Measurements from ENCODE around the gene SMYD3. TPM values are rescaled to one million over a fixed set of nuclear protein-coding genes. Genes with fewer than 3 reads are reported as not detected.

The SMYD3 gene
- total RNA-seq, 2 donors from 2014 or later, result 16.7 to 18.2 TPM

- no peak for DNase-seq (ENCODE audit: low spot score)
- intact Hi-C loops (cut with DNase I), result no loop called here
These were observed 694.8 kb downstream of the SMYD3 start for GRCh38 chr1:245812278-245812677.

- DNase-seq (ENCODE audit: low spot score), result no peak
- intact Hi-C loops (cut with DNase I), result no loop called here
These were observed 696.2 kb downstream of the SMYD3 start for GRCh38 chr1:245810789-245811337.

- DNase-seq (ENCODE audit: low spot score), result no peak
- intact Hi-C loops (cut with DNase I), result no loop called here
These were observed 696.8 kb downstream of the SMYD3 start for GRCh38 chr1:245810181-245810769.

GRCh38 chr1:245809361-245809760, 697.7 kb downstream of the SMYD3 start:
- intact Hi-C loops (cut with DNase I), result no loop called here
- no peak for DNase-seq (ENCODE audit: low spot score)

- intact Hi-C loops (cut with DNase I), result no loop called here
- DNase-seq (ENCODE audit: low spot score), result no peak
These were observed 698.9 kb downstream of the SMYD3 start for GRCh38 chr1:245807954-245808719.

GRCh38 chr1:245807306-245807705, 699.8 kb downstream of the SMYD3 start:
- no peak for DNase-seq (ENCODE audit: low spot score)
- intact Hi-C loops (cut with DNase I), result no loop called here

- DNase-seq (ENCODE audit: low spot score), result no peak
- intact Hi-C loops (cut with DNase I), result no loop called here
These were observed 701.5 kb downstream of the SMYD3 start for GRCh38 chr1:245805532-245805931.

- intact Hi-C loops (cut with DNase I), result no loop called here
- no peak for DNase-seq (ENCODE audit: low spot score)
These were observed 702.4 kb downstream of the SMYD3 start for GRCh38 chr1:245804696-245805095.

- DNase-seq (ENCODE audit: low spot score), result no peak
- intact Hi-C loops (cut with DNase I), result no loop called here
These were observed 703.4 kb downstream of the SMYD3 start for GRCh38 chr1:245803666-245804037.

- DNase-seq (ENCODE audit: low spot score), result no peak
- intact Hi-C loops (cut with DNase I), result no loop called here
These were observed 704.0 kb downstream of the SMYD3 start for GRCh38 chr1:245802941-245803665.

- no peak for DNase-seq (ENCODE audit: low spot score)
- intact Hi-C loops (cut with DNase I), result no loop called here
These were observed 706.0 kb downstream of the SMYD3 start for GRCh38 chr1:245800901-245801605.

GRCh38 chr1:245798349-245798711, 708.7 kb downstream of the SMYD3 start:
- DNase-seq (ENCODE audit: low spot score), result no peak
- intact Hi-C loops (cut with DNase I), result no loop called here

- DNase-seq (ENCODE audit: low spot score), result no peak
- intact Hi-C loops (cut with DNase I), result no loop called here
These were observed 709.3 kb downstream of the SMYD3 start for GRCh38 chr1:245797592-245798348.

GRCh38 chr1:245791410-245792312, 715.4 kb downstream of the SMYD3 start:
- DNase-seq (ENCODE audit: low spot score), result no peak
- intact Hi-C loops (cut with DNase I), result no loop called here

GRCh38 chr1:245790441-245790840, 716.6 kb downstream of the SMYD3 start:
- DNase-seq (ENCODE audit: low spot score), result no peak
- intact Hi-C loops (cut with DNase I), result no loop called here

GRCh38 chr1:245788886-245789285, 718.2 kb downstream of the SMYD3 start:
- intact Hi-C loops (cut with DNase I), result no loop called here

GRCh38 chr1:245788269-245788668, 718.8 kb downstream of the SMYD3 start:
- DNase-seq (ENCODE audit: low spot score), result no peak
- intact Hi-C loops (cut with DNase I), result no loop called here

More at GRCh38 chr1:245788886-245789285, 718.2 kb downstream of the SMYD3 start:
- DNase-seq (ENCODE audit: low spot score), result no peak

- DNase-seq (ENCODE audit: low spot score), result no peak
- intact Hi-C loops (cut with DNase I), result no loop called here
These were observed 720.1 kb downstream of the SMYD3 start for GRCh38 chr1:245786948-245787347.
